K562 (cell line): Measurements from ENCODE around the gene PRELID1. TPM values are rescaled to one million over a fixed set of nuclear protein-coding genes. Genes with fewer than 3 reads are reported as not detected.

Source experiments
- BMI1 ChIP-seq: fragments of 150-350 bp; IDR thresholded peaks from 2 replicates; pipeline ENCODE4 v1.6.1; 2014; ENCODE audit warnings: low read length
- BRD9 ChIP-seq: fragments of 450-650 bp; IDR thresholded peaks from 2 replicates; pipeline ENCODE4 v1.6.1; 2018; ENCODE audit warnings: low read depth; ENCODE audit not compliant: partially characterized antibody
- CTBP1 ChIP-seq: fragments of 450-650 bp; IDR thresholded peaks from 2 replicates; pipeline ENCODE4 v1.6.1; 2016; ENCODE audit warnings: borderline replicate concordance
- ETV1 ChIP-seq: fragments of 450-650 bp; conservative IDR thresholded peaks from 2 replicates; pipeline ENCODE4 v1.6.1; 2016; ENCODE audit warnings: missing genetic modification characterization, control low read depth, low read depth, missing compliant biosample characterization
- HINFP ChIP-seq: fragments of 450-650 bp; conservative IDR thresholded peaks from 2 replicates; pipeline ENCODE4 v1.6.1; 2016; ENCODE audit warnings: missing genetic modification characterization, low read depth, mild to moderate bottlenecking, control low read depth, missing compliant biosample characterization
- HMBOX1 ChIP-seq: sonication (generic); IDR thresholded peaks from 2 replicates; pipeline ENCODE4 v1.6.1; 2016
- NRF1 ChIP-seq, 2 experiments: fragments of 450-650 bp; IDR thresholded peaks in 1 of 2; conservative IDR thresholded peaks in 1 of 2; 2 replicates each; pipeline ENCODE4 v1.6.1; 2014; ENCODE audit warnings: mild to moderate bottlenecking in 2 of 2
- PHF21A ChIP-seq: fragments of 450-650 bp; IDR thresholded peaks from 2 replicates; pipeline ENCODE4 v1.6.1; 2017; ENCODE audit warnings: low read depth, borderline replicate concordance
- SIN3A ChIP-seq, 2 experiments: fragments of 150-350 bp in 1 of 2; IDR thresholded peaks; 2 replicates each; pipeline ENCODE4 v1.6.1; 2011 to 2016; ENCODE audit warnings: borderline replicate concordance in 2 of 2, low read depth in 2 of 2, low read length in 2 of 2, mild to moderate bottlenecking in 2 of 2, moderate library complexity in 2 of 2; ENCODE audit not compliant: control insufficient read depth in 1 of 2
- SMARCC2 ChIP-seq: fragments of 450-650 bp; IDR thresholded peaks from 2 replicates; pipeline ENCODE4 v1.6.1; 2017; ENCODE audit warnings: antibody characterized with exemption, moderate library complexity, mild to moderate bottlenecking, low read depth
- ZNF165 ChIP-seq: fragments of 250-450 bp; sonication (Bioruptor Pico); IDR thresholded peaks from 2 replicates; pipeline ENCODE4 v1.4.0; 2020; ENCODE audit warnings: borderline replicate concordance
- polyA plus RNA-seq, 8 experiments: library from polyadenylated mRNA; depleted of rRNA in 4 of 8; stranded (reverse) in 5 of 8; unstranded in 3 of 8; fragments of >200 nt; fragmentation: Nextera tagmentation in 2 of 8; fragmentation: Illumina TruSeq in 1 of 8; extraction: Ambion mirVana in 2 of 8; extraction: Trizol in 1 of 8; gene quantifications; 2 replicates each; pipeline versions ENCODE4 v1.2.1 to v1.2.3, GENCODE V29; 2011 to 2014; ENCODE audit warnings: inconsistent platforms in 1 of 8, missing spikeins in 1 of 8
- total RNA-seq, 7 experiments: library from RNA; depleted of rRNA in 6 of 7; stranded (reverse); fragments of >200 nt in 6 of 7; fragmentation: Illumina TruSeq in 2 of 7; extraction: Trizol in 2 of 7; gene quantifications; 2 replicates each; pipeline versions ENCODE4 v1.2.1 to v1.2.3, GENCODE V29; 2011 to 2021; ENCODE audit warnings: low replicate concordance in 1 of 7
- TF ChIP-seq, protein P1 (sequence below): fragments of 250-450 bp; sonication (Bioruptor Pico); IDR thresholded peaks from 2 replicates; pipeline ENCODE4 v1.5.0; 2021
- TF ChIP-seq, protein P2 (sequence below): sonication (generic); formaldehyde crosslinking; IDR thresholded peaks from 2 replicates; pipeline ENCODE4 v1.8.1; 2023; ENCODE audit warnings: mild to moderate bottlenecking, missing genetic modification reagents
- TF ChIP-seq, protein P3 (sequence below): IDR thresholded peaks from 3 replicates; pipeline ENCODE4 v1.6.1; 2011; ENCODE audit warnings: borderline replicate concordance, mild to moderate bottlenecking, moderate library complexity; ENCODE audit not compliant: insufficient read length; ENCODE audit errors: extremely low read depth
- TF ChIP-seq, protein P4 (sequence below), 3 experiments: fragments of 200-800 bp in 1 of 3; fragments of 250-450 bp in 1 of 3; fragments of 450-650 bp in 1 of 3; sonication (Bioruptor Pico) in 1 of 3; sonication (Bioruptor generic) in 1 of 3; formaldehyde crosslinking in 1 of 3; IDR thresholded peaks; 2 replicates each; pipeline versions ENCODE4 v1.6.1 to v1.8.0; 2016 to 2022; ENCODE audit warnings: mild to moderate bottlenecking in 2 of 3, missing genetic modification characterization in 2 of 3, missing compliant biosample characterization in 1 of 3, moderate library complexity in 1 of 3

Gene PRELID1
- total and polyA plus RNA-seq, 9 of the 15 experiments (the other 6 are each of a cell fraction or from before 2014, with no cell fraction given), result 40.1 to 484 (median 340) TPM

GRCh38 chr5:177303925-177304391 lies 359 bp downstream of the PRELID1 start (continued):
- TF ChIP-seq, protein P1, sequence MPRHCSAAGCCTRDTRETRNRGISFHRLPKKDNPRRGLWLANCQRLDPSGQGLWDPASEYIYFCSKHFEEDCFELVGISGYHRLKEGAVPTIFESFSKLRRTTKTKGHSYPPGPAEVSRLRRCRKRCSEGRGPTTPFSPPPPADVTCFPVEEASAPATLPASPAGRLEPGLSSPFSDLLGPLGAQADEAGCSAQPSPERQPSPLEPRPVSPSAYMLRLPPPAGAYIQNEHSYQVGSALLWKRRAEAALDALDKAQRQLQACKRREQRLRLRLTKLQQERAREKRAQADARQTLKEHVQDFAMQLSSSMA (CRISPR knock-in tag), result no peak; the same call in 1 of the 2 replicates
- TF ChIP-seq, protein P2, sequence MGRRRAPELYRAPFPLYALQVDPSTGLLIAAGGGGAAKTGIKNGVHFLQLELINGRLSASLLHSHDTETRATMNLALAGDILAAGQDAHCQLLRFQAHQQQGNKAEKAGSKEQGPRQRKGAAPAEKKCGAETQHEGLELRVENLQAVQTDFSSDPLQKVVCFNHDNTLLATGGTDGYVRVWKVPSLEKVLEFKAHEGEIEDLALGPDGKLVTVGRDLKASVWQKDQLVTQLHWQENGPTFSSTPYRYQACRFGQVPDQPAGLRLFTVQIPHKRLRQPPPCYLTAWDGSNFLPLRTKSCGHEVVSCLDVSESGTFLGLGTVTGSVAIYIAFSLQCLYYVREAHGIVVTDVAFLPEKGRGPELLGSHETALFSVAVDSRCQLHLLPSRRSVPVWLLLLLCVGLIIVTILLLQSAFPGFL (CRISPR knock-in tag), result 0 out of 2 replicates have a peak, but pooled peaks have one; percentile 25
- TF ChIP-seq ETV1 (tag) (no peak), PHF21A (no peak), CTBP1 (no peak), ZNF165 (CRISPR knock-in tag) (no peak), BRD9 (no peak), HMBOX1 (no peak), NRF1 (conservative IDR thresholded peaks at IDR 0.05 in 1 of 2, IDR thresholded peaks at IDR 0.05 in 1 of 2) (peak in 1 of 2 experiments; percentile 22; a peak in 1 of 4 replicates), BMI1 (no peak), SIN3A (IDR thresholded peaks at IDR 0.05; ENCODE audit: borderline replicate concordance in 2 of 2, control insufficient read depth in 1 of 2, low read depth in 2 of 2, low read length in 2 of 2) (0 out of 4 replicates have a peak, but pooled peaks have one; percentile 17 to 21), HINFP (tag) (no peak), SMARCC2 (no peak)
- TF ChIP-seq, protein P3, sequence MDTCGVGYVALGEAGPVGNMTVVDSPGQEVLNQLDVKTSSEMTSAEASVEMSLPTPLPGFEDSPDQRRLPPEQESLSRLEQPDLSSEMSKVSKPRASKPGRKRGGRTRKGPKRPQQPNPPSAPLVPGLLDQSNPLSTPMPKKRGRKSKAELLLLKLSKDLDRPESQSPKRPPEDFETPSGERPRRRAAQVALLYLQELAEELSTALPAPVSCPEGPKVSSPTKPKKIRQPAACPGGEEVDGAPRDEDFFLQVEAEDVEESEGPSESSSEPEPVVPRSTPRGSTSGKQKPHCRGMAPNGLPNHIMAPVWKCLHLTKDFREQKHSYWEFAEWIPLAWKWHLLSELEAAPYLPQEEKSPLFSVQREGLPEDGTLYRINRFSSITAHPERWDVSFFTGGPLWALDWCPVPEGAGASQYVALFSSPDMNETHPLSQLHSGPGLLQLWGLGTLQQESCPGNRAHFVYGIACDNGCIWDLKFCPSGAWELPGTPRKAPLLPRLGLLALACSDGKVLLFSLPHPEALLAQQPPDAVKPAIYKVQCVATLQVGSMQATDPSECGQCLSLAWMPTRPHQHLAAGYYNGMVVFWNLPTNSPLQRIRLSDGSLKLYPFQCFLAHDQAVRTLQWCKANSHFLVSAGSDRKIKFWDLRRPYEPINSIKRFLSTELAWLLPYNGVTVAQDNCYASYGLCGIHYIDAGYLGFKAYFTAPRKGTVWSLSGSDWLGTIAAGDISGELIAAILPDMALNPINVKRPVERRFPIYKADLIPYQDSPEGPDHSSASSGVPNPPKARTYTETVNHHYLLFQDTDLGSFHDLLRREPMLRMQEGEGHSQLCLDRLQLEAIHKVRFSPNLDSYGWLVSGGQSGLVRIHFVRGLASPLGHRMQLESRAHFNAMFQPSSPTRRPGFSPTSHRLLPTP, result no peak
- TF ChIP-seq, protein P4, sequence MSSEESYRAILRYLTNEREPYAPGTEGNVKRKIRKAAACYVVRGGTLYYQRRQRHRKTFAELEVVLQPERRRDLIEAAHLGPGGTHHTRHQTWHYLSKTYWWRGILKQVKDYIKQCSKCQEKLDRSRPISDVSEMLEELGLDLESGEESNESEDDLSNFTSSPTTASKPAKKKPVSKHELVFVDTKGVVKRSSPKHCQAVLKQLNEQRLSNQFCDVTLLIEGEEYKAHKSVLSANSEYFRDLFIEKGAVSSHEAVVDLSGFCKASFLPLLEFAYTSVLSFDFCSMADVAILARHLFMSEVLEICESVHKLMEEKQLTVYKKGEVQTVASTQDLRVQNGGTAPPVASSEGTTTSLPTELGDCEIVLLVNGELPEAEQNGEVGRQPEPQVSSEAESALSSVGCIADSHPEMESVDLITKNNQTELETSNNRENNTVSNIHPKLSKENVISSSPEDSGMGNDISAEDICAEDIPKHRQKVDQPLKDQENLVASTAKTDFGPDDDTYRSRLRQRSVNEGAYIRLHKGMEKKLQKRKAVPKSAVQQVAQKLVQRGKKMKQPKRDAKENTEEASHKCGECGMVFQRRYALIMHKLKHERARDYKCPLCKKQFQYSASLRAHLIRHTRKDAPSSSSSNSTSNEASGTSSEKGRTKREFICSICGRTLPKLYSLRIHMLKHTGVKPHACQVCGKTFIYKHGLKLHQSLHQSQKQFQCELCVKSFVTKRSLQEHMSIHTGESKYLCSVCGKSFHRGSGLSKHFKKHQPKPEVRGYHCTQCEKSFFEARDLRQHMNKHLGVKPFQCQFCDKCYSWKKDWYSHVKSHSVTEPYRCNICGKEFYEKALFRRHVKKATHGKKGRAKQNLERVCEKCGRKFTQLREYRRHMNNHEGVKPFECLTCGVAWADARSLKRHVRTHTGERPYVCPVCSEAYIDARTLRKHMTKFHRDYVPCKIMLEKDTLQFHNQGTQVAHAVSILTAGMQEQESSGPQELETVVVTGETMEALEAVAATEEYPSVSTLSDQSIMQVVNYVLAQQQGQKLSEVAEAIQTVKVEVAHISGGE (CRISPR knock-in tag; IDR thresholded peaks at IDR 0.05), result peak in 1 of 3 experiments; percentile 23; a peak in 2 of 6 replicates
